Muscle of leg (tissue), 16 donors: Measurements from ENCODE around the gene SOD3. TPM values are rescaled to one million over a fixed set of nuclear protein-coding genes. Genes with fewer than 3 reads are reported as not detected.
A peak's percentile ranks its signal among the peaks of the same experiment; 100 is the strongest.

ENCODE experiments used
- DNase-seq: peaks from one replicate; pipeline ENCODE4 v3.0.0; 2013
- H3K27ac ChIP-seq: one replicate; pipeline ENCODE4 v1.5.1; 2013; ENCODE audit warnings: mild to moderate bottlenecking, low read length, control low read depth
- H3K27me3 ChIP-seq: one replicate; pipeline ENCODE4 v1.6.1; 2013; ENCODE audit warnings: low read length; ENCODE audit not compliant: control insufficient read depth, insufficient read depth
- H3K36me3 ChIP-seq: one replicate; pipeline ENCODE4 v1.6.1; 2013; ENCODE audit warnings: low read length; ENCODE audit not compliant: control insufficient read depth, insufficient read depth
- H3K4me1 ChIP-seq: one replicate; pipeline ENCODE4 v1.6.1; 2013; ENCODE audit warnings: low read length; ENCODE audit not compliant: control insufficient read depth, insufficient read depth
- H3K4me3 ChIP-seq: one replicate; pipeline ENCODE4 v1.5.1; 2013; ENCODE audit warnings: low read length, control low read depth
- H3K9me3 ChIP-seq: replicated peaks from 2 replicates; pipeline ENCODE4 v1.6.1; 2013; ENCODE audit warnings: low read depth, low read length; ENCODE audit not compliant: control insufficient read depth
- WGBS: methylation state at CpG from one replicate; pipeline ENCODE4 v1.1.5; 2013; ENCODE audit warnings: missing lambda C conversion rate; ENCODE audit not compliant: insufficient coverage; 5-methylcytosine and 5-hydroxymethylcytosine counted together
- long read RNA-seq, 11 donors: transcript quantifications; one replicate each; lab custom pipeline, GENCODE V29; 2026
- polyA plus RNA-seq, 8 donors: library from polyadenylated mRNA; unstranded; fragments of 120-200 nt; gene quantifications; one replicate each; pipeline versions ENCODE4 v1.2.1 to v1.2.3, GENCODE V29; 2013; ENCODE audit warnings: inconsistent platforms in 1 of 8, low replicate concordance in 1 of 8; ENCODE audit not compliant: insufficient read length in 8 of 8, insufficient read depth in 1 of 8
- total RNA-seq: library from RNA; stranded (reverse); fragments of 120-200 nt; gene quantifications from one replicate; pipeline ENCODE4 v1.2.4, GENCODE V29; 2013

SOD3 gene
- 9.1 TPM for total RNA-seq
- polyA plus RNA-seq = 10 to 100 TPM; 19.3 to 33.4 (median 28.7) TPM
- long read RNA-seq, donor 1, transcript SOD3-201 (2 exons, 1,526 nt) = major isoform, 7 of 7 reads
- long read RNA-seq, donor 1, partial matches to known transcripts = 0 of 7 reads
- long read RNA-seq, donor 1, other reads (novel, unspliced or antisense) = 0 of 7 reads
- long read RNA-seq, donor 2, partial matches to known transcripts = 0 of 4 reads
- long read RNA-seq, donor 2, other reads (novel, unspliced or antisense) = 0 of 4 reads
- long read RNA-seq, donor 3, transcript SOD3-201 (2 exons, 1,526 nt) = major isoform, 13 of 13 reads
- long read RNA-seq, donor 3, partial matches to known transcripts = 0 of 13 reads
- long read RNA-seq, donor 3, other reads (novel, unspliced or antisense) = 0 of 13 reads
- long read RNA-seq, donor 4, transcript SOD3-201 (2 exons, 1,526 nt) = major isoform, 26 of 26 reads
- long read RNA-seq, donor 4, partial matches to known transcripts = 0 of 26 reads
- long read RNA-seq, donor 4, other reads (novel, unspliced or antisense) = 0 of 26 reads
- long read RNA-seq, donor 5, transcript SOD3-201 (2 exons, 1,526 nt) = major isoform, 23 of 34 reads
- long read RNA-seq, donor 5, partial matches to known transcripts = 11 of 34 reads
- long read RNA-seq, donor 5, other reads (novel, unspliced or antisense) = 0 of 34 reads
- long read RNA-seq, donor 6, transcript SOD3-201 (2 exons, 1,526 nt) = major isoform, 14 of 14 reads
- long read RNA-seq, donor 6, partial matches to known transcripts = 0 of 14 reads
- long read RNA-seq, donor 6, other reads (novel, unspliced or antisense) = 0 of 14 reads
- long read RNA-seq, donor 7, transcript SOD3-201 (2 exons, 1,526 nt) = major isoform, 23 of 37 reads
- long read RNA-seq, donor 7, partial matches to known transcripts = 14 of 37 reads
- long read RNA-seq, donor 7, other reads (novel, unspliced or antisense) = 0 of 37 reads
- long read RNA-seq, donor 8, partial matches to known transcripts = 0 of 4 reads
- long read RNA-seq, donor 8, other reads (novel, unspliced or antisense) = 0 of 4 reads
- long read RNA-seq, donor 9, transcript SOD3-201 (2 exons, 1,526 nt) = major isoform, 8 of 8 reads
- long read RNA-seq, donor 9, partial matches to known transcripts = 0 of 8 reads
- long read RNA-seq, donor 9, other reads (novel, unspliced or antisense) = 0 of 8 reads
- long read RNA-seq, donor 10, transcript SOD3-201 (2 exons, 1,526 nt) = major isoform, 17 of 17 reads
- long read RNA-seq, donor 10, partial matches to known transcripts = 0 of 17 reads
- long read RNA-seq, donor 10, other reads (novel, unspliced or antisense) = 0 of 17 reads
- long read RNA-seq, donor 11, transcript SOD3-201 (2 exons, 1,526 nt) = major isoform, 11 of 11 reads
- long read RNA-seq, donor 11, partial matches to known transcripts = 0 of 11 reads
- long read RNA-seq, donor 11, other reads (novel, unspliced or antisense) = 0 of 11 reads

DNA sequence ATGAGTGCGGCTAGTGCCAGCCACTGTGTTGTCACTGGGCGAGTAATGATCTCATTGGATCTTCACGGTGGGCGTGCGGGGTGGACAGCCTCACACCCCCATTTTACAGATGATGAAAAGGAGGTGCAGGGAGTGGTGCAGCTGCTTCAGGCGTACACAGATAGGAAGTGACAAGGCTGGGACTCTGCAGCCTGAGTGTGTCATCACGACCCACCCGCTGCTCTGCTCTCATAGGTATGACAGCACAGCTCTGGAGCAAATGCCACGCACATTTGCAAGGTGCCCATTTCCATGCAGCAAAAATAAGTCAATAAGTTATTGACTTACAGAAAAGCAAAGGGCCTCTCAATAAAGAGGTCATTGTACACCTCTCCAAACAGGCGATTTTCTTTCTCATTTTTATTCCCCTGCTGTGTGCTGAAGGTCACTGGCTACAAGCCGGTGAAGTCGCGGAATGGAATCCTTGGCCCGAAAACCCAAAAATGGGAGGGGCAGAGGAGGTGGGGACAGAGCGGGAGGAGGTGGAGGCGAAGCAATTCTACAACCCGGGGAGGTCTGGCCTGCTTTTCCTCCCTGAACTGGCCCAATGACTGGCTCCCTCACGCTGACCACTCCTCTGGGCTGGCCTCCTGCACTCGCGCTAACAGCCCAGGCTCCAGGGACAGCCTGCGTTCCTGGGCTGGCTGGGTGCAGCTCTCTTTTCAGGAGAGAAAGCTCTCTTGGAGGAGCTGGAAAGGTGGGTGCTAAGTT lies at the start of gene SOD3:
Gene SOD3, plus strand, starts transcription at position 658 of the 750 bp plus-strand sequence. CDS start 3,949 bp downstream, outside the sequence.
- 25% methylated on average over 14 of the region's 21 CpGs for WGBS
- Histone ChIP-seq H3K27me3 (peaks cover 25% of the 10 kb centered on the region), H3K4me3 (peak within 1 kb of the TSS; percentile 35), H3K36me3 (no peaks in the 10 kb centered on the region), H3K4me1 (peaks cover 29% of the 10 kb centered on the region), H3K27ac (peak within 1 kb of the TSS; percentile 91), H3K9me3 (no peaks in the 10 kb centered on the region)
- DNase-seq = peak; percentile 96

GRCh38 chr4:24747234-24747975 lies 48.0 kb upstream of the SOD3 start:
- no peak for DNase-seq
- WGBS = 89% methylated on average over 1 of the region's 4 CpGs

DNA sequence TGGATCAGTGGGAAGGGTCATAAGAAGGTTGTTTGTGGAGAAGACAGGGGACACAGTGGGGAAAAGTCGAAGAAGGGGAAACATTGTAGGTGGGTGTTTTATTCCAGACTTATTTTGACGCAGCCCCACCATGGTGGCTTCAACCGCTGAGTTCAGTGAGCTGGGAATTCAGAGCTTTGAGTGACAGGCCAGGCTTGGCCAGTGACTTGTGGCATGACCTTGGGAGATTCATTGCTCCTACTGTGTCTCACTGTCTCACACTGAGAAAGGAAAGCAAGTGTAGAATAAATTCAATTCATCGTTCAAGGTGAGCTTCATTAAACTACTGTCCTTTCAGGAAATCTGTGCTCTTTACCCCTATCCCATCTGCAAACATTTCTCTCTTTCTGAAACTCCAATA lies 47.4 kb upstream of the SOD3 start:
- Histone ChIP-seq H3K27me3 (no peaks in the 10 kb centered on the region), H3K4me3 (no peak overlapping the region), H3K4me1 (peaks cover 16% of the 10 kb centered on the region), H3K9me3 (no peaks in the 10 kb centered on the region), H3K36me3 (no peaks in the 10 kb centered on the region), H3K27ac (no peak overlapping the region)
- 71% methylated on average over 2 of the region's 4 CpGs for WGBS
- DNase-seq = no peak

More at GRCh38 chr4:24747234-24747975, 48.0 kb upstream of the SOD3 start:
- no peaks in the 10 kb centered on the region for H3K27me3 ChIP-seq
- H3K9me3 ChIP-seq = no peaks in the 10 kb centered on the region
- H3K4me3 ChIP-seq = no peak overlapping the region
- no peaks in the 10 kb centered on the region for H3K36me3 ChIP-seq
- H3K27ac ChIP-seq = no peak overlapping the region
- H3K4me1 ChIP-seq = peaks cover 20% of the 10 kb centered on the region

- Histone ChIP-seq H3K27ac (no peak overlapping the region), H3K4me1 (peaks cover 11% of the 10 kb centered on the region), H3K4me3 (no peak overlapping the region), H3K9me3 (no peaks in the 10 kb centered on the region), H3K27me3 (no peaks in the 10 kb centered on the region), H3K36me3 (no peaks in the 10 kb centered on the region)
- 93% methylated on average over 5 of the region's 10 CpGs for WGBS
- DNase-seq = no peak
Measured at GRCh38 chr4:24748758-24749350, 46.5 kb upstream of the SOD3 start.

DNA sequence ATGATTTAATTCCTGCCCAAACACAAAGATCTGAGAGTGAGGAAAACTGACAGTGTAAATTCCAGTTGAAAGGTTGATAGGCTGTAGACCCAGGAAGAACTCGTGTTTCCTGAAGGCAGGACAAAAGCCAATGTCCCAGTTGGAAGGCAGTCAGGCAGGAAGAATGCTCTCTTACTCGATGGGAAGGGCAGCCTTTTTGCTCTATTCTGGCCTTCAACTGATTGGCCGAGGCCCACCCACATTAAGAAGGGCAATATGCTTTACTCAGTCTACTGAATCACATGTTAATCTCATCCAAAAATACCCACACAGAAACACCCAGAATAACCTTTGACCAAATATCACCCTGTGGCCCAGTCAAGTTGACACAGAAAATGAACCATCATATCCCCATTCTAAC lies 45.3 kb upstream of the SOD3 start:
- H3K27me3 ChIP-seq = no peaks in the 10 kb centered on the region
- H3K4me3 ChIP-seq = no peak overlapping the region
- no peak for DNase-seq
- H3K27ac ChIP-seq = no peak overlapping the region
- no peaks in the 10 kb centered on the region for H3K36me3 ChIP-seq
- H3K9me3 ChIP-seq = no peaks in the 10 kb centered on the region
- peaks cover 3% of the 10 kb centered on the region for H3K4me1 ChIP-seq
- 70% methylated on average over 3 of the region's 3 CpGs for WGBS

GRCh38 chr4:24751926-24752539 lies 43.3 kb upstream of the SOD3 start:
- 89% methylated on average over 3 of the region's 3 CpGs for WGBS

DNA sequence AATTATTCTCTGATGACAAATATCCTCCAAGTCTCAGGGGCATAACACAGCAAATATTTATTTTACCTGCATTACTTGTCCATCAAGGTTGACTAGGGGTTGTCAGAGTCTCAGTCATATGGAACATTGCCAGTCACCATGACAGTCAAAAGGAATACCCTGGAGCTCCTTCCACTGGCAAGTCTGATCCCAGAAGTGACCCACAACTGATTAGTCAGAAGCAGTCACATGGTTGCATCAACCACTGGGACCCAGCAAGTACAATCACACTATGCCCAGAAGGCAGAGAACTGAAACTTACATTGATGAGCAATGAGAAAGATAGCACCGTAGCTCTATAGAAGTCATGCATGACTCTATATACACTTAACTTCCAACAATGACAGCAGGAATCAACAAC lies 41.9 kb upstream of the SOD3 start:
- H3K27ac ChIP-seq = no peak overlapping the region
- peaks cover 8% of the 10 kb centered on the region for H3K9me3 ChIP-seq
- WGBS = no CpG with 5 or more reads among the region's 1 CpG
- no peak overlapping the region for H3K4me3 ChIP-seq
- H3K27me3 ChIP-seq = no peaks in the 10 kb centered on the region
- DNase-seq = no peak
- no peaks in the 10 kb centered on the region for H3K36me3 ChIP-seq
- H3K4me1 ChIP-seq = no peaks in the 10 kb centered on the region

More at GRCh38 chr4:24751926-24752539, 43.3 kb upstream of the SOD3 start:
- no peaks in the 10 kb centered on the region for H3K36me3 ChIP-seq
- no peak overlapping the region for H3K27ac ChIP-seq
- H3K4me1 ChIP-seq = no peaks in the 10 kb centered on the region
- no peak overlapping the region for H3K4me3 ChIP-seq
- DNase-seq = no peak
- H3K9me3 ChIP-seq = peaks cover 3% of the 10 kb centered on the region
- no peaks in the 10 kb centered on the region for H3K27me3 ChIP-seq

DNA sequence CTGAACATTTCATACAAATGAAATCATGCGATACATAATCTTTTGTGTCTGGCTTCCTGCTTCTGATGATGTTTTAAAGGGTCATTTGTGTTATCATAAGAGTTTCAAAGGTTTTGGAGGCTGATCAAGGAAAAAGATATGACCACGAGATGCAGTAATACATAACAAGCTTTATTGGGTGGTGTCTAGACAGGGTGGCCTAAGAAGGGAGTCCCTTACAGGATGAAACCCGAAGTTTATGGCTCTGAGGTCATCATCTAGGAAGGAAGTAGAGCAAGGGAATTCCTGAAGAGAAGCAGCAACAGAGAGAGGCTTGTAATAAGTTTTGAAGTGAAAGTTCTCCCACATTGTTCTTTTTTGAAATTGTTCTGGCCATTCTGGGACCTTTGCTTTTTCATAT lies 40.8 kb upstream of the SOD3 start:
- no peak for DNase-seq
- Histone ChIP-seq H3K27ac (no peak overlapping the region), H3K4me1 (no peaks in the 10 kb centered on the region), H3K27me3 (no peaks in the 10 kb centered on the region), H3K36me3 (no peaks in the 10 kb centered on the region), H3K4me3 (no peak overlapping the region), H3K9me3 (peaks cover 8% of the 10 kb centered on the region)
- WGBS = 28% methylated on average over 2 of the region's 3 CpGs
